H1 (cell line): ENCODE measurements around the gene KEL.

Experiments
- EGR1 ChIP-seq: IDR thresholded peaks from 2 replicates; pipeline ENCODE4 v1.6.1; 2011; ENCODE audit warnings: low read depth, low read length, borderline replicate concordance
- EZH2 ChIP-seq: fragments of 200-600 bp; sonication (generic); IDR thresholded peaks from 2 replicates; pipeline ENCODE4 v1.7.1; 2012; ENCODE audit warnings: low read depth, mild to moderate bottlenecking, moderate library complexity, low read length, inconsistent platforms; ENCODE audit not compliant: severe bottlenecking
- FOSL1 ChIP-seq: IDR thresholded peaks from 2 replicates; pipeline ENCODE4 v1.6.1; 2011; ENCODE audit warnings: mild to moderate bottlenecking, low read depth, low read length, moderate library complexity; ENCODE audit not compliant: insufficient read depth
- MAFK ChIP-seq: IDR thresholded peaks from 2 replicates; pipeline ENCODE4 v1.6.1; 2012; ENCODE audit warnings: low read depth, mild to moderate bottlenecking, improper control_type of control experiment, low read length
- NRF1 ChIP-seq: IDR thresholded peaks from 2 replicates; pipeline ENCODE4 v1.6.1; 2011; ENCODE audit warnings: mild to moderate bottlenecking, low read depth, low read length, improper control_type of control experiment
- POLR2A ChIP-seq, 2 experiments: IDR thresholded peaks; 1 replicate in 1 of 2; 2 replicates in 1 of 2; pipeline ENCODE4 v1.6.1; 2011; ENCODE audit warnings: low read depth in 2 of 2, low read length in 2 of 2, mild to moderate bottlenecking in 2 of 2; ENCODE audit errors: control extremely low read depth in 1 of 2
- RXRA ChIP-seq: IDR thresholded peaks from 2 replicates; pipeline ENCODE4 v1.6.1; 2011; ENCODE audit warnings: low read depth, mild to moderate bottlenecking, low read length, moderate library complexity; ENCODE audit not compliant: insufficient read depth
- TF ChIP-seq, protein P1 (sequence below): IDR thresholded peaks from 2 replicates; pipeline ENCODE4 v1.6.1; 2012; ENCODE audit warnings: inconsistent platforms
- TF ChIP-seq, protein P2 (sequence below), 3 experiments: IDR thresholded peaks; 1 replicate in 2 of 3; 2 replicates in 1 of 3; pipeline versions ENCODE4 v1.5.1 to v1.6.1; 2011; ENCODE audit warnings: low read length in 3 of 3, mild to moderate bottlenecking in 3 of 3, inconsistent platforms in 2 of 3, low read depth in 1 of 3, moderate library complexity in 1 of 3; ENCODE audit not compliant: insufficient read depth in 1 of 3; ENCODE audit errors: control extremely low read depth in 1 of 3
- TF ChIP-seq, protein P3 (sequence below): IDR thresholded peaks from 2 replicates; pipeline ENCODE4 v1.6.1; 2012; ENCODE audit warnings: inconsistent platforms

DNA sequence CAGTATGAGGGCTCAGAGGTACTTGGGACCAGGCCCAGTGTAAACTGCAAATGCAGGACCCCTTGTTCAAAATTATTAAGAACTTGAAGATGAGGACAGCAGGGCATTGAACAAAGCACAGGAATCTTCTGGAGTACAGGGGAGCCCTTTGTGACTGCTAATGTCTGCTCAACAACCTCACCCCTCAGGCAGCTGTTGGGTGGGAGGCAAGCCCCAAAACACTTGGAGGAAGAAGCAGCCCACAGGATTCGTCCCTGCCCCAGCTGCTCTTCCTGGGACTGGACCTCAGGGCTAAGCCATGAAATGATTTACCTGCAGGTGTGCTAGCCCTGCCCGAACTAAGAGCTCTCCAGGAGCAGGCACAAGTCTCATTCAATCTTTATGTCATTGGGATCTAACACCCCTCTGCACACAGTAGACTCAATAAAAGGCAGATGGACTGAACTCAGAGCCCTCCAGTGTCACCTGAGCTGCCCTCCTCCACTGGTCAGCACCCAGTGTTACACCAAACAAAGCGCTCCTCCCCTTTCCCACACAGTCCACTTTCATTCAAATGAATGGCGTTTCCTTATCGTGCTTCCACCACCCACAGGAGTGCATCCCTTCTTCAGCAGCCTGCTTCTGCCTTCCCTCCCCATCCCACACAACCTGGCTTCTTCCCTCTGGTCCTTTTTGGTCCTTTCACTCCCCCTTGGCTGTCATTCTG, 29.6 kb downstream of the KEL start:
- TF ChIP-seq FOSL1 (no peak), EZH2 (no peak), MAFK (no peak), POLR2A (IDR thresholded peaks at IDR 0.05; ENCODE audit: control extremely low read depth in 1 of 2, low read depth in 2 of 2, low read length in 2 of 2) (no peak), EGR1 (no peak), RXRA (no peak), NRF1 (no peak)
- TF ChIP-seq, protein P1, sequence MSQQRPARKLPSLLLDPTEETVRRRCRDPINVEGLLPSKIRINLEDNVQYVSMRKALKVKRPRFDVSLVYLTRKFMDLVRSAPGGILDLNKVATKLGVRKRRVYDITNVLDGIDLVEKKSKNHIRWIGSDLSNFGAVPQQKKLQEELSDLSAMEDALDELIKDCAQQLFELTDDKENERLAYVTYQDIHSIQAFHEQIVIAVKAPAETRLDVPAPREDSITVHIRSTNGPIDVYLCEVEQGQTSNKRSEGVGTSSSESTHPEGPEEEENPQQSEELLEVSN, result no peak
- TF ChIP-seq, protein P2, sequence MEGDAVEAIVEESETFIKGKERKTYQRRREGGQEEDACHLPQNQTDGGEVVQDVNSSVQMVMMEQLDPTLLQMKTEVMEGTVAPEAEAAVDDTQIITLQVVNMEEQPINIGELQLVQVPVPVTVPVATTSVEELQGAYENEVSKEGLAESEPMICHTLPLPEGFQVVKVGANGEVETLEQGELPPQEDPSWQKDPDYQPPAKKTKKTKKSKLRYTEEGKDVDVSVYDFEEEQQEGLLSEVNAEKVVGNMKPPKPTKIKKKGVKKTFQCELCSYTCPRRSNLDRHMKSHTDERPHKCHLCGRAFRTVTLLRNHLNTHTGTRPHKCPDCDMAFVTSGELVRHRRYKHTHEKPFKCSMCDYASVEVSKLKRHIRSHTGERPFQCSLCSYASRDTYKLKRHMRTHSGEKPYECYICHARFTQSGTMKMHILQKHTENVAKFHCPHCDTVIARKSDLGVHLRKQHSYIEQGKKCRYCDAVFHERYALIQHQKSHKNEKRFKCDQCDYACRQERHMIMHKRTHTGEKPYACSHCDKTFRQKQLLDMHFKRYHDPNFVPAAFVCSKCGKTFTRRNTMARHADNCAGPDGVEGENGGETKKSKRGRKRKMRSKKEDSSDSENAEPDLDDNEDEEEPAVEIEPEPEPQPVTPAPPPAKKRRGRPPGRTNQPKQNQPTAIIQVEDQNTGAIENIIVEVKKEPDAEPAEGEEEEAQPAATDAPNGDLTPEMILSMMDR (IDR thresholded peaks at IDR 0.05; ENCODE audit: control extremely low read depth in 1 of 3, insufficient read depth in 1 of 3, low read depth in 1 of 3, low read length in 3 of 3), result no peak
- TF ChIP-seq, protein P3, sequence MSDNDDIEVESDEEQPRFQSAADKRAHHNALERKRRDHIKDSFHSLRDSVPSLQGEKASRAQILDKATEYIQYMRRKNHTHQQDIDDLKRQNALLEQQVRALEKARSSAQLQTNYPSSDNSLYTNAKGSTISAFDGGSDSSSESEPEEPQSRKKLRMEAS, result no peak
